CD4-positive, alpha-beta T cell (primary cell): Measurements from ENCODE around the gene TTC27. TPM values are rescaled to one million over a fixed set of nuclear protein-coding genes. Genes with fewer than 3 reads are reported as not detected.

Source experiments
- ATAC-seq: fragments of 200-7000 bp; cut with Tn5 transposase; one replicate; pipeline ENCODE4 v1.10.0; 2022; ENCODE audit warnings: mild to moderate bottlenecking; ENCODE audit not compliant: poor library complexity
- CTCF ChIA-PET: fragments of 350-600 bp; sonication (Branson Sonifier 250); formaldehyde crosslinking; loops from one replicate; lab custom pipeline; 2021; ENCODE audit warnings: antibody characterized with exemption, inconsistent platforms; lab: Charles Lee
- POLR2A ChIA-PET: fragments of 350-600 bp; sonication (Branson Sonifier 250); formaldehyde crosslinking; loops from one replicate; lab custom pipeline; 2021; ENCODE audit warnings: antibody characterized with exemption, inconsistent platforms; lab: Charles Lee
- DNase-seq, 14 experiments: peaks; one replicate each; pipeline ENCODE4 v3.0.0-alpha.2; 2013 to 2020; ENCODE audit warnings: mixed read lengths in 2 of 14
- H3K27ac ChIP-seq, 2 donors: one replicate each; pipeline versions ENCODE4 v1.5.1 to v1.7.0; 2013; ENCODE audit warnings: low read length in 2 of 2, low read depth in 1 of 2, mild to moderate bottlenecking in 1 of 2
- H3K27me3 ChIP-seq, 2 experiments: 1 replicate in 1 of 2; 2 replicates in 1 of 2; pipeline versions ENCODE4 v1.6.1 to v1.7.0; 2013; ENCODE audit warnings: low read length in 2 of 2, control low read depth in 1 of 2, mild to moderate bottlenecking in 1 of 2, moderate library complexity in 1 of 2; ENCODE audit not compliant: insufficient read depth in 2 of 2, control insufficient read depth in 1 of 2
- H3K36me3 ChIP-seq: one replicate; pipeline ENCODE4 v1.6.1; 2013; ENCODE audit warnings: low read length, control low read depth; ENCODE audit not compliant: insufficient read depth
- H3K4me1 ChIP-seq: one replicate; pipeline ENCODE4 v1.6.1; 2013; ENCODE audit warnings: low read length, control low read depth; ENCODE audit not compliant: insufficient read depth
- H3K4me3 ChIP-seq: one replicate; pipeline ENCODE4 v1.5.1; 2013; ENCODE audit warnings: mild to moderate bottlenecking, low read length, moderate library complexity
- H3K9me3 ChIP-seq, 2 experiments: 1 replicate in 1 of 2; 2 replicates in 1 of 2; pipeline versions ENCODE4 v1.6.1 to v1.7.0; 2013; ENCODE audit warnings: low read length in 2 of 2, mild to moderate bottlenecking in 2 of 2, control low read depth in 1 of 2, moderate library complexity in 1 of 2; ENCODE audit not compliant: control insufficient read depth in 1 of 2, insufficient read depth in 1 of 2
- H3K27ac Mint-ChIP-seq: one replicate; pipeline ENCODE4 v1.8.0; 2020; ENCODE audit warnings: mixed read lengths
- H3K27me3 Mint-ChIP-seq: one replicate; pipeline ENCODE4 v1.8.0; 2021; ENCODE audit warnings: mixed read lengths
- H3K36me3 Mint-ChIP-seq: one replicate; pipeline ENCODE4 v1.8.0; 2021; ENCODE audit warnings: low read depth, mixed read lengths
- H3K4me1 Mint-ChIP-seq: one replicate; pipeline ENCODE4 v1.8.0; 2021; ENCODE audit warnings: low read depth, mixed read lengths
- H3K4me3 Mint-ChIP-seq: one replicate; pipeline ENCODE4 v1.8.0; 2020; ENCODE audit warnings: mild to moderate bottlenecking, mixed read lengths
- H3K9me3 Mint-ChIP-seq: one replicate; pipeline ENCODE4 v1.8.0; 2020; ENCODE audit warnings: mixed read lengths
- intact Hi-C, 2 experiments: fragments of 100-400 bp; cut with DNase I in 1 of 2; cut with micrococcal nuclease in 1 of 2; formaldehyde crosslinking; loops; one replicate each; pipeline versions ENCODE4 v1.15.1 to v1.9.0; 2023 to 2025; cut with DNase I, micrococcal nuclease
- total RNA-seq, 174 experiments: library from RNA in 2 of 174; stranded (reverse) in 2 of 174; gene quantifications; one replicate each; pipeline ENCODE4 v1.2.3 and lab custom pipeline; 2021 to 2026
- TF ChIP-seq, protein P1 (sequence below): fragments of 200-600 bp; IDR thresholded peaks from one replicate; pipeline ENCODE4 v1.8.0; 2022; ENCODE audit warnings: antibody characterized with exemption, mild to moderate bottlenecking

The TTC27 gene
- total RNA-seq, 2 experiments from 2014 or later: 11.6 to 17.6 TPM

DNA sequence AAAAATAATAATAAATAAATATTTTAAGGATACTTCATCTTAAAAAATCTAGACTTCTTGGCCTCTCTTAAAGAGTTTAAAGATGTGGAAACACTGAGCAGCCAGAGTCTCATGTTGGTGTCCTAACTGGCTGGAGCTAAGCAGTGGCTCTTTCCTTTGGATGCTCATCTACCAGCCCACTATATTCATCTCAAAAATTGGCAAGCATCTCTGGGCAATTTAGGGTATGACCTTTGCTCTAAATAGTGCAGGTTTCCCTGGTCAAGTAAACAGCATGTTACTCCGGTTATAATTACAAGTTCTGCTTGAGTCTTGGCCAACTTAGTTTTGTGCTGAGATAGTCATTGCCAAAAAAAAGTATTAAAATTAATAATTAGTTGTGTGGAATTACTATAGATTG lies 117.8 kb downstream of the TTC27 start:
- intact Hi-C loops: no loop called here
- Histone ChIP-seq H3K4me1 (no peaks in the 10 kb centered on the region), H3K9me3 (no peaks in the 10 kb centered on the region), H3K27ac (no peak overlapping the region), H3K4me3 (no peak overlapping the region), H3K36me3 (peaks cover 34% of the 10 kb centered on the region), H3K27me3 (no peaks in the 10 kb centered on the region)
- H3K9me3 Mint-ChIP-seq: peaks cover 7% of the 10 kb centered on the region
- no peak overlapping the region for H3K27ac Mint-ChIP-seq
- POLR2A ChIA-PET: no interaction called here
- TF ChIP-seq, protein P1, sequence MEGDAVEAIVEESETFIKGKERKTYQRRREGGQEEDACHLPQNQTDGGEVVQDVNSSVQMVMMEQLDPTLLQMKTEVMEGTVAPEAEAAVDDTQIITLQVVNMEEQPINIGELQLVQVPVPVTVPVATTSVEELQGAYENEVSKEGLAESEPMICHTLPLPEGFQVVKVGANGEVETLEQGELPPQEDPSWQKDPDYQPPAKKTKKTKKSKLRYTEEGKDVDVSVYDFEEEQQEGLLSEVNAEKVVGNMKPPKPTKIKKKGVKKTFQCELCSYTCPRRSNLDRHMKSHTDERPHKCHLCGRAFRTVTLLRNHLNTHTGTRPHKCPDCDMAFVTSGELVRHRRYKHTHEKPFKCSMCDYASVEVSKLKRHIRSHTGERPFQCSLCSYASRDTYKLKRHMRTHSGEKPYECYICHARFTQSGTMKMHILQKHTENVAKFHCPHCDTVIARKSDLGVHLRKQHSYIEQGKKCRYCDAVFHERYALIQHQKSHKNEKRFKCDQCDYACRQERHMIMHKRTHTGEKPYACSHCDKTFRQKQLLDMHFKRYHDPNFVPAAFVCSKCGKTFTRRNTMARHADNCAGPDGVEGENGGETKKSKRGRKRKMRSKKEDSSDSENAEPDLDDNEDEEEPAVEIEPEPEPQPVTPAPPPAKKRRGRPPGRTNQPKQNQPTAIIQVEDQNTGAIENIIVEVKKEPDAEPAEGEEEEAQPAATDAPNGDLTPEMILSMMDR: no peak
- peaks cover 91% of the 10 kb centered on the region for H3K36me3 Mint-ChIP-seq
- no peaks in the 10 kb centered on the region for H3K4me1 Mint-ChIP-seq
- ATAC-seq: no peak
- no peak for DNase-seq
- H3K4me3 Mint-ChIP-seq: no peak overlapping the region
- H3K27me3 Mint-ChIP-seq: no peaks in the 10 kb centered on the region
- CTCF ChIA-PET: no interaction called here

DNA sequence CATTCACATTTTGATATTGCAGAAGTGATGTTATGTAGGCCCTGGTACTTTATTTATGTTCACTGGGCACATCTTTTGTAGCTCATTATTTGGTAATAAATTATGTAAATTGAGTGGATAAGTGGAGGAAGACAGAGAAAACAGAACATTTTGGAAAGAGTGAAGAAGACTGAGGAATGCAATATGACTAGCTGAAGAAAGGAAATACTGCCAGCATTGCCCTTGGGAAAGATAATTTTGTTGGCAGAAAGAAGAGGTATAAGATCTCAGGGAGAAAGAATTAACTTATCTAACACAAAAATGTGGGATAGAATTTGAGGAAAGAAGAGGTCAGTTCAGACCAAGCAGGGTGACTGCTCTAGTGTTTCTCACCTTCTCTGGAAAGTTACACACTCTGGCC lies 118.8 kb downstream of the TTC27 start:
- H3K27ac ChIP-seq: no peak overlapping the region
- peaks cover 29% of the 10 kb centered on the region for H3K36me3 ChIP-seq
- Mint-ChIP-seq H3K27ac (no peak overlapping the region), H3K4me1 (no peaks in the 10 kb centered on the region), H3K4me3 (no peak overlapping the region), H3K27me3 (no peaks in the 10 kb centered on the region), H3K9me3 (peaks cover 7% of the 10 kb centered on the region), H3K36me3 (peaks cover 93% of the 10 kb centered on the region)
- CTCF ChIA-PET: no interaction called here
- H3K4me1 ChIP-seq: no peaks in the 10 kb centered on the region
- H3K9me3 ChIP-seq: no peaks in the 10 kb centered on the region
- no peak for ATAC-seq
- H3K4me3 ChIP-seq: no peak overlapping the region
- intact Hi-C loops: no loop called here
- H3K27me3 ChIP-seq: no peaks in the 10 kb centered on the region
- TF ChIP-seq, protein P1: no peak
- POLR2A ChIA-PET: no interaction called here
- DNase-seq: no peak

DNA sequence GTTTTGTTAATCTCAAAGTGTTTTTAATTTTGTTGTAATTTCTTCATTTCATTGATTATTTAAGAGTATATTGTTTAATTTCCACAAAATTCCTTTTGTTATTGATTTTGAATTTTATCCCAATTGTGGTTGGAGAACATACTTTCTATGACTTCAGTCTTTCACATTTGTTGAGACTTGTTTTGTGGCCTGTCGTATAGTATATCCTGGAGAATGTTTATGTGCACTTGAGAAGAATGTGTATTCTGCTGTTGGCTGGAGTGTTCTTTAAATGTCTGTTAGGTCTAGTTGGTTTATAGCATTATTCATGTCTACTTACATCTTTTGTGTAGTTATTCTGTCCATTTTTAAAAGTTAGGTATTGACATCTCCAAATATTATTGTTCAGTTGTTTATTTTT lies 120.3 kb downstream of the TTC27 start:
- H3K4me3 Mint-ChIP-seq: no peak overlapping the region
- H3K27ac ChIP-seq: no peak overlapping the region
- H3K27me3 Mint-ChIP-seq: no peaks in the 10 kb centered on the region
- H3K27ac Mint-ChIP-seq: no peak overlapping the region
- CTCF ChIA-PET: no interaction called here
- H3K9me3 ChIP-seq: no peaks in the 10 kb centered on the region
- TF ChIP-seq, protein P1: no peak
- peaks cover 93% of the 10 kb centered on the region for H3K36me3 Mint-ChIP-seq
- no peaks in the 10 kb centered on the region for H3K4me1 Mint-ChIP-seq
- intact Hi-C loops: no loop called here
- no peak overlapping the region for H3K4me3 ChIP-seq
- ATAC-seq: no peak
- no peaks in the 10 kb centered on the region for H3K4me1 ChIP-seq
- H3K9me3 Mint-ChIP-seq: peaks cover 7% of the 10 kb centered on the region
- DNase-seq: no peak
- no peaks in the 10 kb centered on the region for H3K27me3 ChIP-seq
- POLR2A ChIA-PET: no interaction called here
- H3K36me3 ChIP-seq: peaks cover 22% of the 10 kb centered on the region
